HK-2 (cell line): ENCODE results near the gene INAFM1.

Experiments used
- DNase-seq: peaks from one replicate; pipeline ENCODE4 v3.0.0-alpha.2; 2018; ENCODE audit not compliant: unreplicated experiment

The INAFM1 gene

DNA sequence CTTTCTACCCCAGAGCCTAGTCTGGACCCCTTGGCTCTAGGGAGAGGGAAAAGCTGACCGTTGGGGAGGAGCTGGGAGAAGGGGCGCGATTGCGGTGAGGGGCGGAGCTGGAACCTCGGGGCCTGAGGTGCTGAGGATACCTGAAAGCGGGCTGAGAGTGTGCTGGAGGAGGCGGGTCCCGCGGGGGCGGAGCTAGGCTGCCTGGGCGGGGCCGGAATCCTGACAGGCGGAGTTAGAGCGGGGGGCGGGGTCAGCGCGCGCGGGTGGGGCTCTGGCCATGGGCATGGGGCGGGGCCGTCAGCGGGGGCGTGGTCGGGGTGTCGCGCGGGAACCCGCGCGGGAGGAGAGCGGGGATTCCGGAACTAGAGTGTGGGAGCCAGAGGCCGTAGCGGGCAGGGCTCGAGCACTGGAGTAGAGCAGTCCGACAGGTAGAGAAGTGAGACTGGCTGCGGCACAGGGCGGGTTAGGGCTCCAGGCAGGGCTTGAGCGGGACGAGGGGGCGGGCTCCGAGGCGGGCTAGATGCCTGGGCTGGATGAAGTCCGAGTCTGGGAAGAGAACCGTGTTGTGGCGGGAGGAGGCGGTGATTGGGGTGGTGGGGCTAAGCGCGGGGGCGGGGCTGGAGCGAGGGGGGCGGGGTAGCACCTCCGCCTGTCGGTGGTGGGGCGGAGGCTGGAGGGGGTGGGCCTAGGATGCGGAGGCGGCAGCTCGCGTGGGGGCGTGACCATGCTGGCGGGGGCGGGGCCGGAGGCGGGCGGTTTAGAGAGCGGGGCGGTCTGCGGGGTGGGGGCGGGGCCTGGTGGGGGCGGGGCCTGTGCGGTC, at the start of gene INAFM1:
INAFM1 (plus strand) TSS at position 815 of the 820 bp plus-strand sequence. CDS start 35 bp downstream, outside the sequence.
- DNase-seq = peak; percentile 100

DNA sequence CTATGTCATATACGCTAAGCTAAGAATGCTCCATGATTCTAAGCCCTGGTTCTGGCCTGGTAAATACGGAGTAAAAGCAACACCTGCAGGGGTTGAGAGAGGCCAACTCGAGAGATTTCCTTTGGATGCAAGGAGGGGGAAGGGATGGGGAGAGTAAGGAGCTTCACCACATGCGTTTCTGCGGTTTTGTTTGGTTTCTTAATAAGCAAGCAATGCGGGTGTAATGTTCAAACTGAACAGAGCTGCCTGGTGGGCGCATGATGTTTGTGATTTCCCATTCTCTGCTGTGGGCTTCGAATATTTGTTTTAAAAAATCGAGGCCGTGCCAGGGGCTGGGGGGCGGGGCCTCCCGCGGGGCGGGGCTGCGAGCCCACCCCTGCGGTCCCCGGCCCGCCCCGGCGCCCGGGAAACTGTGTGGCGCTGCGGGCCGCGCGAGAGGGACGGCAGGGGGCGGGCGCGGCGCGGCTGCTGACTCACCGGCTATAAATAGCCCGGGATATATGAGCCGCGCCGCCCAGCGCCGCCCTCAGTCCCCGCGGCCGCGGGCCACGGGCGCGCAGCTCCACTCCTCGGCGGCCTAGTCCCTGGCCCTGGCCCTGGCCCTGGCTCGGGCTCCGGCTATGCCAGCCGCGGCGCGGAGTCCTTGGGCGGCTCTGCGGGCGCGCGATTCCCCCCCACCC, 48.8 kb upstream of the INAFM1 start:
- peak; percentile 91 for DNase-seq

DNA sequence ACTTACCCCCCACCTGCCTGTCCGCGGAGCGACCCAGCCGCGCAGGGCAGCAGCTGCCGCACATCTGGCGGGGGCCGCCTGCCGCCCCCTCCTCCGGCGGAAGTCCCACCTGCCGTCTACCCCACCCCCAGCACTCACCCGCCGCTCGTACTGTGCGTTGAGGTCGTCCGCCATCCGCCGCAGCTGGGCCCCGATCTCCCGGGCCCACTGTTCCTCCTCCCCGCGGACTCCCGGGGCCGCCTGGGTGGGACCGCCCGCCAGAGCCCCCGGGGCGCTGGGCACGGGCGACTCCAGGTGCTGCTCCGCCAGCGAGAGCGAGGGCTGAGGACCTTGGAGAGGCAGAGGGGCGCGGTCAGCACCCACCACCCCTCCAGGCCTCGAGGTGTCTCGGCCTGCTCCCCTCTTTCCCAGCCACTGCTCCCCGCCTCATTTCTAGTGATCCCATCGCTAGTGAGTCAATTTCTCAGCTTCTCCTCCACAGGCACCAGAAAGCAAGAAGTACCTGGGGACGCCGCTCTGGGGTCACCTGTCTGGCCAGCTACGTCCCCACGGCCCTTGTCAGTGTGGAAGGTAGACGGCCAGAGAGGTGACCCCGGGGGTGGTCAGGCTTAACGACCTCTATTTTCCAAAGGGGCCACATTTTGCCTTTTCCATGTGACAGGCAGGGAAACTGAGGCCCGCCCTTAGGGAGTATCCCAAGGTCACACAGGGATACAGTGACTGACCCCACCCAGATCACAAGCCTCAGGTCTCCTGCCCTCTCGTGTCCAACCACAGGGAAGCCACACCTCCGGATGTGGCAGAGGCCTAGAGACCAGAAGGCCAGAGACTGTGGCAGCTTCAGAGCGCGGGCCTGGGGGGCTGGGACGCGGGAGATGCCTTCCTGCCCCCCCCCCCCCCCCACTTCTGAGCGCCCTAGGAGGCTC, 48.0 kb upstream of the INAFM1 start:
- peak; percentile 90 for DNase-seq

DNA sequence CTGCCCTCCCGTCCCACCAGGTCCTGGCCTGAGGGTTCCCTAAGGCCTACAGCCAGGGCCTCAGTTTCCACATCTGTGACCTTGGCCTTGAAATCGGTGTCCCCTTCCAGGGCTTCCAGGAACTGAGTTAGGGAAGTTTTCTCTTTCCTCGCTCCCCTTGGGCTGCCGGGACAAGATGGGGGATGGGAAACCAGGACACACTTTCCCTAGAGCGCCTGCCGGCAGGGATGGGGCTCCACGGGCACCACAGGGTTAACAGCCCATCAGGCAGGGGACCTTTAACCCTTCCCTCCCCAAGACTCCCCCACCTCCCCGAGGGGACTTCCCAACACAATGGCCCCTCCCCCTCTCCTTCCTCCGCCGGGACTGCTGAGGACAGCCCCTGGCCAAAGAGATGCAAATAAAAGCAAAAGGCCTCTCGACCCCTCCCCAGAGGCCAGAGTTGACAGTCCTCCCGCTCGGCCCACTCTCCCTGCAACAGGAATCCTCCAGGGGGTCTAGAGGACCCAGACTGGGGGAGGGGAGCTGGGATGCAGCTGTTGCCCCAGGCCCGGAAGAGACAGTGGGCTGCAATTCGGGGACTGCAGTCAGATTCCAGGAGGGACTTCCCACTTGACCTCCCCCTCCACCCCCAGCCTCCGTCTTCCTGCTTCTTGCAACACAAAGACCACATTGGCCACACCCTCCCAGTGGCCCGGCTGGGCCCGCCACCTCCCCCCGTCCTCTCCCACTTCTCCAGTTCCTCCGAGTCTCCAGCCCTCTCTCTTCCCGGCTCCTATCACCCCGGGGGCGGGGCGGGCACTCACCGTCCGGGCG, 47.1 kb upstream of the INAFM1 start:
- DNase-seq = peak; percentile 95

DNA sequence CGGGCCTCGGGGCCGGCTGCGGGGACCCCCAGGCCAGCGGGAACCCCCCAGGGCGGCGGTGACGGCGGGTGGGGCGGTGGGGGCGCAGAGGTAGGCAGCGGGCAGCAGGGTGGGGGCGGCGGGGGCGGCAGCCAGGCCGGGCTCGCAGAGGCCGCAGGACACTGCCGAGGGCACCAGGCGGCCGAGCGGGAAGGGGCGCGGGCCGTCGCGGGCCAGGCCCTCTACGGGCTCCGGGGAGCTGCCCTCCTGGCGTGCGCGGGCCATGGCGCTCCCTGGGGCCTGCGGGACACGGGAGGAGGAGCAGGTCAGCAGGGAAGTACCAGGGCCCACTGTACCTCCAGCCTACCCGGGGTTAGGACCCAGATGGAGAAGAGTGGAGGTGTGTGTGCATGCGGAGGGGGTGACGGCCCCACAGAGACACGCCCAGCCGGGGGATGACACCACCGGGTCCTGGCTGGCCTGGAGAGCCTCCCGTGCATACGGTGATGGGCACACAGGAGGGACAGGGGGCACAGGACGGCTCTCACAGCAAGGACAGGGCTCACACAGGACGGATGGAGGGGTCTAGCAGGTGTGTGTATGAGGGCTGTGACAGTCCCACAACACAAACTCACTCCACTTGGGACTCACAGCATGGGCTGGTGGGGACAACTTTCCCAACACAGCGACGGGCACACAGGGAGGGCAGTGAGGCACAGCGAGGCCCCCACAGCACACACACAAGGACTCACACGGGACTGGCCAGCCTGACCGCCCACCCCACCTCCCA, 46.3 kb upstream of the INAFM1 start:
- DNase-seq = peak; percentile 72

DNA sequence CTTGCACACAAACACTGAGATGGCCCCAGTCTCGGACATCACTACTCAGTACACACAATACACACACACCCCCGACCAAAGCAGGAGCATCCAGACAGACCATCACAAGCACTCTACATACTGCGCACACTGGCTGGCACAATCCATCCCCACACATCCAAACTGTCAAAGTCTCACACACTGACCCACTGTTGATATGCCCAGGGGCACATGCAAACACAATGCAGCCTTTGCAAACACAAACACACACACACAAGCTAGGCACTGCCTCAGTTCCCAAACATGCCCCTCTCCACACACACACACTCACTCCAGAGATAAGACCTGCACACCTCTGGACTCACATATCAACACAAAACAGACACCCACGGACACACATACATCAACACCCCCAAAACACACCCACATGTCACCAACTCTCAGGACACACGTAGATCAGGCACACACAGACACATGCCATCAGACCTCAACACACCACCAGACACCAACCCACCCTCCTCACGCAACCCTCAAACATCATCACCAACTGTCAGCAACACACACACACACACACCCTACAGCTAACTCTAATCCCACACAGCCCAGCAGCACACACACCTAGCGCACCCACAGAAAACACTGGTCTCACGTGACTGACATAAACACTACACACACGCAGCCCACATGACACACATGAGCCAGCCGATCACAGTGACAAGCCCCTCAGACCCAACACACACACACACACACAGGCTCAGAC, 45.6 kb upstream of the INAFM1 start:
- DNase-seq = no peak

DNA sequence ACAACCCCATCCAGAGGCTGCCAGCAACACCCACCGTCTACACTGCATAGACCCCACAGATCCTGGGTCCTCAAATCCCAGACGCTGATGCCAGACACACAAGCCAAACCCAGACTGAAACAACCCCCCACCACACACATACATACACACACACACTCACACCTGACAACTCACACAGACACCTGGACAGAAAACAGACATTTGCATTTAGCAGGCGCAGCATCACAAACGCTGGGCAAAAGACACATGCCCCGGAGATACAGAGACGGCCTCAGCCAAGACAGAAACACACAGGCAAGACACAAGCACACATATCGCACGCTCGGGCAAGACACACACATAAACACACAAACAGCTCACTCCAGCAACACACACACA, 45.0 kb upstream of the INAFM1 start:
- DNase-seq = no peak

DNA sequence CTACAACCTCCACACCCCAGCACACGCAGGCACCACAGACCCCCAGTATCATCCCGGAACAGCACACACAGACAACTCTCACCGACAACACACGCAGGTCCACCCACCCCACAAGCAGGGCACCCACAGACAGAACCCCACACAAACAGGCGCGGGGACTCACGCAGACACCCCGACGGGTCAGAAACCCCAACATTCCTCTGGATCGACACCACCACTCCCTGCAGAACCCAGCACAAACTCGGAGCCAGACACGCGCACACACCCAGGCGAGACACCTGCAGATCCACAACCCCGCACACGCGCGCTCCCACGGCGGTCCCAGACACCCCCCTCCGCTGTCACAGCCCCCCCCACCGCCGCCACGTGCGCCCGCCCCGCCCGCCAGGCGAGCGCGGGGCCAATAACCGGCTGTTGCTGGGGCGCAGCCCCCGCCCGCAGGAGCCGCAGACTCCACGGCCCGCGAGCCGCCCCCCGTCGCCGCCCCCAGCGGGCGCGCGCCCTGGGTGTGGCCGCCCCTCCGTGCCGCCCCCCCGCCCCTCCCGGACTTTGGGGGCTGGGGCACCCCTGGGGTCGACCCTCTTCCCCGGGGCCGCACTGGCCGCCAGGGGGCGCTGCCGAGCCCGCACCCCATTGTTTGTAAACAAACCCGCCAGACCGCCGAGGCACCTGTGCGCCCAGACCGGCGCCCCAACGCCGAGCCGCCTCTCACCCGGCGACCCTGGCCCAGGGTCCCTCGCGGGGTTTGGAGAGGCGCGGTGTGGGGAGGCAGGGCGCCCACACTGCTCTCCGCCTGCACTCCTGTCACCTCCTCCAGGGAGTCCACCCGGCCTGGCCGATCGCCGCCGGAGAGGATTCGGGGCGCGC, 44.4 kb upstream of the INAFM1 start:
- DNase-seq = peak; percentile 60

DNA sequence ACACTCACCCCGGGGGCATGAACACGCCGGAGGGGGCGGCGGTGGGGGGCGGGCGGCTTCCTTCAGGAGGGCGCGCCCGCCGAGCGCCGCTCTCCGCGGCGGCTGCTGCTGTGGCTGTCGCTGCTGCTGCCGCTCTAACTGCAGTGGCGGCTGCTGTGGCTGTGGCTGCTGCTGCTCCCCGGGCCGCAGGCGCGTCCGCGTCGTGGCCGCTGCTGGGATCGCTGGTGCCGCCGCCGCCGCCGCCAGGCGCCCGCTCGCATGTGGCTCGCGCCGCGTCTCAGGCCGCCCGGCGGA, 43.8 kb upstream of the INAFM1 start, which contains the start of gene BBC3:
BBC3 (minus strand) TSS at position 279 of the 294 bp plus-strand sequence. CDS start 2,768 bp downstream, outside the sequence.
- no peak for DNase-seq

DNA sequence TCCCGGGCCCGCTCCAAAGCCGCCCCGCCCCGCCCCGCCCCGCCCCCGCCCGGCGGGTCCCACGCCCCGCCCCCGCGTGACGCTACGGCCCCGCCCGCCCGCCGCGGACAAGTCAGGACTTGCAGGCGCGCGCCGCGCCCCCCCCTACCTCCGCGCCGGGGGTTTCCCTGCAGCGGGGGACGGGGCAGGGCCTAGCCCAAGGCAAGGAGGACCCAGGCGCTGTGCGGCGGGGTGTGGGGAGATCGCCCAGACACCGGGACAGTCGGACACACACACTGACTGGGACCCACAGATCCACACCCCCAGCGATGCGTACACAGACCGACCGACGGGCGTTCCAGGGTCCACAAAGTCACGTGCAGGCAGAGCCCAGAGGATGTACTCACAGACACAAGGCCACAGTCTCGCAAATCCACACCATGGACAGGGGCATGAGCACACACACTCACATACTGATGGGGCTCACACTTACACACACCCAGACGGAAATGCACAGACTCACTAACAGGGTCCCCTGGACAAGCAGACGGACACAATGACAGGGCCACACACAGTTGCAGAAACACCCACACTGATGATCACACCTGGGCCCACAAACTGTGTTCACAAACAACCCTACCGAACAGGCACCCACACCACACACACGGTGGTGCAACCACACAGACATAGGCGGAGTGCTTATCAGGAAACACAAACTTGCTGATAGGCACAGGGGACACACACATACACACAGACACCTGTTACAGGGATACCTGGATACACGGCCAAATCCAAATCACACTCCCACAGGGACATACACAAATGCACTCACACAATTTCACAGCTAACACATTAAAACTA, 43.2 kb upstream of the INAFM1 start:
- DNase-seq = peak; percentile 89

DNA sequence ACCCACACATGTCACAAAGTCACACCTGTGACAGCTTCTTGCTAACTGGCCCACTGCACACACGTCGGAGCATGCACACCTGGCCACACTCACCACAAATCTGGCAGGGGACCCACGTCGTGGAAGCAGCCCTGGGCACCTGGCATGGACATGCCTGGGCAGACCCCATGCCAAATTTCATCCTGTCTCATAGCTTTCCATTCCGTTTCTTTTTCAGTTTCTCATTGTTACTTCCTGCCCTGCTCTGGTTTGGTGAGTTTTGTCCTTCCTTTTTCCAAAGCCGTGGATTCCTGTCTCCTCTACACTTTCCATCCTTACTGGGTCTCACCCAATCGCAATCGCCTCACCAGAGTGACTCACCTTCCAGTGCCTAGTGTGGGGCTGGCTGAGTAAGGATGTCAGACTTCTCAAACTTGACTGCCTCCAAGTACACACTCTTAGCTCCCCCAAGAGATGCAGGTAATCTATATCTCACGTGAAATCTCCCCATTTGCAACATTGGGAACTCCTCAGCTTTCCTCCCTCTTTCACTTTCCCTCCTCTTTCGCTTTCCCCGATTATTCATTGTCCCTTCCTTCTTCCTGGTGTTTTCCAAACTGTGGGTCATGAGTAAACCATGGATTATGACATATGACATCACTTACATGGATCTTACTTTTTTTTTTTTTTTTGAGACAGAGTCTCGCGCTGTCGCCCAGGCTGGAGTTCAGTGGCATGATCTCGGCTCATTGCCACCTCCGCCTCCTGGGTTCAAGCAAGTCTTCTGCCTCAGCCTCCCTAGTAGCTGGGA, 42.1 kb upstream of the INAFM1 start:
- DNase-seq = peak; percentile 64

DNA sequence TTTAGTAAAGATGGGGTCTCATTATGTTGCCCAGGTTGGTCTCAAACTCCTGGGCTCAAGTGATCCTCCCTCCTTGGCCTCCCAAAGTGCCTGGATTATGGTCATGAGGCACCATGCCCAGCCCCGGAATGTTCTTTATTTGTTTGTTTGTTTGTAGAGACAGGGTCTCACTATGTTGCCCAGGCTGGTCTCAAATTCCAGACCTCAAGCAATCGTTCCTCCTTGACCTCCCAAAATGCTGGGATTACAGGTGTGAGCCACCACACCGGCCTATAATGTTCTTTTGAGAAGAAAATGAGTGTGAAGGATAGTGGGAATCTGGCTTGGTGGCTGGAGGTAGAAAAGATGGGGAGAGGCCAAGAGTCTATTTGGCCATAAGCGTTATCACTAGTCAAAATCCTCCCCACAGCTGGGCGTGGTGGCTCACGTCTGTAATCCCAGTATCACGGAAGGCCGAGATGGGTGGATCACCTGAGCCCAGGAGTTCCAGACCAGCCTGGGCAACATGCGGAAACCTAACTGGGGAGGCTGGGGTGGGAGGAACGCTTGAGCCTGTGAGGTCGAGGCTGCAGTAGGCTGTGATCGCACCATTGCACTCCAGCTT, 38.5 kb upstream of the INAFM1 start:
- no peak for DNase-seq

DNA sequence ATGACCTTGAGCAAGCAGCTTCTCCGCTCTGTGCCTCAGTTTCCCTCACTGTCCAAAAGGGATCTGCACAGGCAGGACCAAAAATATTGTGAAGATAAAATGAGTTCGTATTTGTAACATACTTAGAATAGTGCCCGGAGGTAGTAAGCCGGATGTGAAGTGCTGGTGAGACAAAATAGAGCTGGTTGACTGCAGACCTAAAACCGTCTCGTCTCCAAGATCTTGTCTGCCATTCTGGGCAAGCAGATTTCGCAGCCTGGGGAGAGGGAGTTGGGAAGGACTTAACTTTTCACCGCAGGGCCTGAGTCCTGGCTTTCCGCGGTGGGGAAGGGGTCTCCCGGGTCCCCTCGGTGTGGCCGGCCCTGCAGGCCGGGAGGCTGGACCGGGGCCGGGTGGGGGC, 35.5 kb upstream of the INAFM1 start:
- no peak for DNase-seq

DNA sequence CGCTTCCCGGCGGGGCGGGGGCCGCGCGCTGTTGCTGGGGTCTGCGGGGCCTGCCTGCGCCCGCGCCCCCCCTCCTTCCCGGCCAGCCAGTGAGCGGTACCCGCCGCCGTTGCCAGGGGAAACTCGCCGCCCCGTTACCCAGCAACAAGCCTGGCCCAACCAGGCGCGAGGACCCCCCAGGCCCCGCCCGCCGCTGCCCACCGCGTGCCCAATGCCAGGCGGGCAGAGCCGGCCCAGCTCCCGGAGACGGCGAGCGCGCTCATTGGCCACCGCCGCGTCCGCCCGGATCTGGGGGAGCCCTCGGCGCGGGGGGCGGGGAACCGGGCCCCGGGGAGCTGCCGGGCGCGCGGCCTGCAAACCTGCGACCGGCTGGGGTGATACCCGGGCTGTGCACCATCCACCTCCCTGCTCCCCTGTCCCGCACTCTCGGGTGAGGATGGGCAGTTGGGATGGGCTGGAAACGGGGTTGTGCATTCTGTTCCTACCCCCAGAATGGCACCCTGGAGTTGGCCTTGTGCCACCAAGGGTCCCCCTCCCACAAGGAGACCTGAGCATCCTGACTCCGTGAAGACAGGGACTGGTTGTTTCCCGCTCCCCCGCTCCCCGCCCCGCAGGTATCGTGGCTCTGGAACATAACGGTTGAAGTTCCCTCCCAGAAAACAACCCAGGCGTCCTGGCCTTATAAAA, 34.9 kb upstream of the INAFM1 start:
- DNase-seq = no peak

DNA sequence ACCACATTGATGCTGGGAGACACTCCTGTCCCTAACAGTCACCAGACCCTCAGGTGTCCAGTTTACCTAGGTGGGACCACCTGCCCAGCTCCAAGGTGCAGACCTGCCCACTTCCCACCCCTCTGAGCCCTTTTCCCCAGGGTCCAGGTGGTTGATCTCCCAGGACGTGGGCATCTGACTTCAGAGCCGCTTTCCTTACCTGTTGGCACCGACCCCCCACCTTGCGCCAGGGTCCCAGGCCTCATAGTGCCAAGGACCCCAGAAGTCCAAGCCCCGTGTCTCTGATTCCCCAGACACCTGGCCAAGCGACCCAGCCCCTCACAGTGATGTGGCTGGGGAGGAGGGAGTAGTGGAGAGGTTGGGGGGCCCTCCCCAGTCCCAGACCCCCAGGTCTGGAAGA, 34.1 kb upstream of the INAFM1 start:
- DNase-seq = no peak
